T1000 (cell line): Measurements from ENCODE around the gene PARP1.
"Not testable (repeated sequence)": the region's sequence is repeated elsewhere in the genome, so short reads cannot be mapped to it uniquely, and the experiment has no call there.

Experiments used
- DNase-seq: peaks from one replicate; lab custom pipeline; 2025; ENCODE audit warnings: mixed read lengths; lab: John Stamatoyannopoulos, UW

PARP1 gene

GRCh38 chr1:226407497-226408284 lies at the start of gene PARP1:
Gene PARP1 (minus strand): TSS chr1:226408093. CDS start chr1:226407929, 164 bp downstream.
- DNase-seq = peak; percentile 91

DNA sequence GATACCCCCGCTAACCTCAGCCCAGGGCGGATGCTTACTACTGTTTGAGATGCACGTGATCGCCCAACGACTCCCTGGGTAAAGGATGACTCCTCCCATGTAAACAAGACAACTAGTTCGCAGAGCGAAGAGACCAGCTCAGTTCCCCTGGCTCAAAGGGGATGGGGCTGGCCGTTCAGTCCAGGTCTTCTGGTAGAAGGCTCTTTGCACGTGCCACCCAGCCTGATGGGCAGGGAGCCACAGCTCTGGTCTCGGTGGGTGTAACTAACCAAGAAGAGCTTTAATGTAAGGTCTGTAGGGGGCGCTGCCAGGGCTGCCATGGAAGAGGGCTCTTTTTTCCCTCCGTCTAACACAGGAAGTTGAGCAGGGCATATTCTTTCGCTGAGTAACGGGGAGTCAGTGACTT lies 49.4 kb upstream of the PARP1 start:
- no peak for DNase-seq

- no peak for DNase-seq
Measured at GRCh38 chr1:226455843-226456242, 48.0 kb upstream of the PARP1 start.

DNA sequence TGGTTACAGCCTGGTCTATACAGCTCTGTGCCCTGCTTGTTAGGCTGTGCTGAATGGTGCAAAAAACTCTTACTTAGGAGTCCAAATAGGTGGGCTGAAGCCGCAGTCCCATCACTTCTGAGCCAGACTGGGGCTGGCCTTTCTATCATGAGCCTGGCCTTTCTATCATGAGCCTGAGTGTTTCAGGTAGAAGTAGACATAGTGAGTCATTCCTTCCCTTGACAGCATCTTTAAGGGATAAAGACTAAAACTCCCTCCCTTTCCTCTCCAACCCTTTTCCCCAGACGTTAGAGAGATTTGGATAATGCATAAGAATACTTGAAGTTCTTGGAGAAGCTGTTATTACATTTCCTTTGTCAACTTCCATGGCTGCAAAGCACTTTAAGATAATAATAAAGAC lies 46.5 kb upstream of the PARP1 start:
- no peak for DNase-seq

GRCh38 chr1:226453015-226453704 lies 45.3 kb upstream of the PARP1 start:
- DNase-seq = no peak

DNA sequence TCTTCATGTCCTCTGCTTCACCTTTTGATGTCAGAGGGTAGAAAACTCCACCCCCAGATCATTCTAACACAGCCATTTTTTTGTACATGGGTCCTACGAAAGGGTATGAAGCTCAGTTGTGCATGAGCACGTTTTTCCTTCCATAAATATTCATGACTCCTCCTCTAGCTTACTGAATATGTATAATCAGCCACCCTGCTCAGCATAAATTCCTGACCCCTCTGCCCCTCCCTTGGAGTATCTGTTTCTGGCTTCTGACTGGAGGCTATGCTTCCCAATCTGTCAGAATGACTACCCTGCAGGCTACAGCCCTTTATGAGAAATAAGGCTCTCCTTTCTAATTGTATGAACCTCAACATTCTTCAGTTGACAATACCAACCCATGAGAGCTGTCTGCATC lies 42.8 kb upstream of the PARP1 start:
- no peak for DNase-seq

DNA sequence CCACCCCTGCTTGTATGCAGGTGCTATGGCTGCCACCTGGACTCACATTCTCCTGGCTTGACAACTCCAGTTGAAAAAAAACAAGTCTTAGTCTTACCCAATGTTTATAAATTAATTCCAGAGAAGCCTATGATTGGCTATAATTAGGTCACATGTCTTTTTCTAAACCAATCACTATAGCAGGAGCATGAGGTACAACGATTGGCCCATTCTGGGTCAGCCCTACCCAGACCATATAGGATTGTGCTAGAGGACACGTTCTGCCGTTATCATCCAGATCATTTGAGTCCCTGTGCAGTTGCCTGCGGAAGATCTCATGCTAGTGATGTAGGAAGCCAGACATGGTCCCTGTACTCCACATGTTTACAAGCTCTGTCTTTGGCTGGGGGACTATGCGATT lies 41.9 kb upstream of the PARP1 start:
- no peak for DNase-seq

DNA sequence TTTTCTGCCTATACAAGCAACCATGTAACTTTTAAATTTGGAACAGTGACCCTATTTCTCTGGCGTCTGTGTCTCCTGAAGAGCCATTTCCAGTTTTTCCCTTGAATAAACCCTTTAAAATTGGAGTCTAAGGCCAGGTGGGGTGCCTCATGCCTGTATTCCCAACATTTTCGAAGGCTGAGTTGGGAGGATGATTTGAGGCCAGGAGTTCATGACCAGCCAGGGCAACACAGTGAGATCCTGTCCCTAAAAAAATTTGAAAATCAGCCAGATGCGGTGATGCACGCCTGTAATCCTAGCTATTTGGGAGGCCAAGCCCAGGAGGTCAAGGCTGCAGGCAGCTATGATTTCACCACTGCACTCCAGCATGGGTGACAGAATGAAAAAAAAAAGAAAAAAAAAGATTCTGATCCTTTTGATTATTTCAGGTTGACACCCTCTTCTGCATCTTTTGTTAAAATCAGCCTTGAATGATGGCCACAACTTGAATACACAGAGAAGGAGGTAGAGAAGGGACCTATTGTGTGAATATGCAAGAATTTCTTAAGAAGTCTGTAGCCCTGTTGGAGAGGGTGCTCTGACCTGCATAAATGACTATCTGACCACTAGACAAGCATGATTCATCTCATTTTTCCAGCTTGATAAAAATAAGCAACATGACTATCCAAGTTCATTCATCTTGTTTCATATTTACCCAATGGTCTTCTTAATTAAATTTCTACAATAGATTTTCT lies 40.2 kb upstream of the PARP1 start:
- DNase-seq = no peak

DNA sequence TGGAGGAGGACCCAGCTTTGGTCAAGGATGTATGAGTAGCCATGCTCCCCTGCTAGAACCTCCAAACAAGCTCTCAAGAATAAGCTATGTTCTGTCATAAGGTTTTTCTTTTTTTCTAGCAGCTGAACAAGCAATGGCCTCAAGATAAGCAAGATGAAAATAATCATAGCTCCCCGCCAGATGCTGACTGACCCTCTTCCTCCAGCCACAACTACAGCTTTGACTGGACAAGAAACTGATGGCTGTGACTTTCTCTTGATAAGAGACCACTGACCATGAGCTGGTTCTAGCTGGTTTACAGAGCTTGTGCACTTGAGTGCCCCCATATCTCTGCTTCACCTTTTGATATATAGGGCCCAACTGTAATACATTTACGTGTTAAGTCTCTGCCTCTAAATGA lies 38.2 kb upstream of the PARP1 start:
- no peak for DNase-seq

GRCh38 chr1:226444901-226445300 lies 37.0 kb upstream of the PARP1 start:
- DNase-seq = no peak

GRCh38 chr1:226443439-226443838 lies 35.5 kb upstream of the PARP1 start:
- no peak for DNase-seq

DNA sequence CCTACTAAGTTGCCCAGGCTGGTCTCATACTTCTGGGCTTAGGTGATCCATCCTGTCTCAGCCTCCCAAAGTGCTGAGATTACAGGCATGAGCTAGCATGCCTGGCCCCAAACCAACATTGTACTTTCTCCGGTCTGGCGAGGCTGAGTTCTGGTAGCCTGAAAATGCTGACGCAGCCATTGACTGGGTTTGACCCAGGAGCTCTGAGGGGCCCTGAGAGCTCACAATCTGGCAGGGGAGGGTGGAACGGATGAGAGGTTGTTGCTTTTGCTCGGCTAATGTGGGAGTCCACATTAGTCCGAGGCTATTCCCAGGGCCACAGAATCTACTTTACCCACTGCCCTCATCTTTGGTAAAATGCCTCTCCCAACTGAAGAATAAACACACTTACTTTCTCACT lies 35.1 kb upstream of the PARP1 start:
- DNase-seq = no peak

- DNase-seq = no peak
Measured at GRCh38 chr1:226441629-226442028, 33.7 kb upstream of the PARP1 start.

GRCh38 chr1:226440512-226440911 lies 32.6 kb upstream of the PARP1 start:
- no peak for DNase-seq

GRCh38 chr1:226438007-226438406 lies 30.1 kb upstream of the PARP1 start:
- no peak for DNase-seq

DNA sequence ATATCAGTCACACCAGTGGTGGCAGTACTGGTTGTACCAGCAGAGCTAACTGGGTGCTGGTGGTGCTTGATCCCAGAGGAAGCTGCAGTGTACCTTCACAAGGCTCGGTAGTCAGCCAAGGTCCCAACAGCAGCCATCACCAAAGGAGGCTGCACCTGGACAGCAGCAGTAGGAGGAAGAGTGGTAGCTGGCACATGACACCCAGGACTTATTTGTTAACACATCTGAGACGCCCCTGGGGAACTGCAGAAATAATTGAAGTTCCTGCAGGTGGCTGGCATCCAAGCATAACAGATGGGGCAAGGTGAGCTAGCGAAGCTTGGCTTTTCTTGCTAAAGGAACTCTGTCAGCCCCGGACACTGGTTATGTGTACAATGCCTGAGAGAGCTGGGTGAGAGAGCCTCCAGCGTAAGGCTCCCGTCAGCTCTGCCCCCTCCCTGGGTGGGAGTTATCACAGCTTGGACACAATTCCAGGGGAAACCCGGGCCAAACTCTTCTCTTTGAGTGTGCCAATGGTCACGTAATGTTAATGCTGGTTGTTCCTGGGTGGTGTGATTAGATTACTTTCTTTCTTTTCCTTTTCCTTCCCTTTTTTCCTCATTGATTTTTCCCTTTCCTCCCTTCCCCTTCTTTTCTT lies 29.1 kb upstream of the PARP1 start:
- DNase-seq = no peak

DNA sequence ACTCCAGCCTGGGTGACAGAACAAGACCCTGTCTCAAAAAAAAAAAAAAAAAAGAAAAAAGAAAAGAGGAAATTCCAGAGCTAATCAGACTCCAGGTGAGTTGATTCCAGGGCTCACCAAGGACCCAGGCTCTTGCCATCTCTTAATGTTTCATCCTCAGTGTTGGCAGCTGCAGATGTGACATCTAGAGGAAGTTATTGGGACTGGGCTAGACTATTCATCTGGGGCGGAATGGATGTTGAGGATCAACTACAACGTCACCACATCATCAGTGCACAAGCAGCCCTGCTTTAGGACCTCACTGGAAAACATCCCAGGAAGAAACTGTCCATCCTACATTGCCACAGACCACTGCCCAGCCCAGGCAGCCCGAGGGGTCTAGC lies 28.6 kb upstream of the PARP1 start:
- no peak for DNase-seq

- DNase-seq = no peak
Measured at GRCh38 chr1:226433341-226433720, 25.4 kb upstream of the PARP1 start.

DNA sequence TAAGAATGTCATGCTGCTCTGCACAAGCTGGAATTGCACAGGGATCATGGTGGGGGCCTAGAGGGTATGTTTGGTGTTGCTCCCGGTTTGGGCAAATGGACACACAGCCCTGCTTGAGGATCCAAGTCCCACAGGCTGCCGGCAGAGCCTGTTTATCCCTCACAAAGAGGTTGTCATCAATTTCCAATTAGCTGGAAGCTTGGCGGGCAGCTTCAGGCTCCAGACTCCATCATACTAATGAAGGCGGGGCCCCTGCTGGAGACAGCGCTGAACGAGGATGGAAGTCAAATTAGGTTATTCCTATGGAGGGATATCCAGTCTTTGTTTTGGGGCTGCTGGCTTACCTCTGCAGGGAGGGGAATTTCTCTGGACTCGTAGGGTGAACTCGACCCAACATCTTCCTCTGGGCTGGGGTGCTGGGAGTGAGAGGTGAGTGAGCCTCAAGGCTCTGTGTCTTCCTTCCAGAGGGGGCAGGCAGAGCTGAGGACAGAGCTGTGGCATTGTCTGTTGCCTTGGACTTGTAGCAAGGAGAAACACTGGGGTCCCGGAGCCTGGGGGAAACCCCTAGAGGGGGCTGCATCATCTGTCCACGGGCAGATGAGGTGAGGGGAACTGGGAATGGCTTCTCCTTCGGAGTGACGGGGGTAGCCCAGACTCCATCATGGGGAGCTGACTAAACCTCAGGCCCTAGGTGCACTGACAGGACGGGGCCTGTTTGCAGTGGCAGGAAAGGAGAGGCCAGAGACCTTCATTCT lies 24.9 kb upstream of the PARP1 start:
- no peak for DNase-seq

GRCh38 chr1:226431898-226432297 lies 24.0 kb upstream of the PARP1 start:
- not testable (repeated sequence) for DNase-seq

GRCh38 chr1:226429858-226430715 lies 22.2 kb upstream of the PARP1 start:
- DNase-seq = no peak
